Spinal cord (tissue), 10 donors: ENCODE measurements around the gene MXRA5. TPM values are rescaled to one million over a fixed set of nuclear protein-coding genes. Genes with fewer than 3 reads are reported as not detected.

ENCODE experiments used
- DNase-seq, 6 donors: peaks; one replicate each; pipeline versions ENCODE4 v3.0.0 to v3.0.0-alpha.2; 2013 to 2015; ENCODE audit warnings: low spot score in 6 of 6, low read depth in 4 of 6
- H3K27ac ChIP-seq: one replicate; pipeline ENCODE4 v1.5.1; 2013; ENCODE audit warnings: low read depth, low read length, control low read depth
- H3K27me3 ChIP-seq: one replicate; pipeline ENCODE4 v1.6.1; 2013; ENCODE audit warnings: low read length; ENCODE audit not compliant: control insufficient read depth, insufficient read depth
- H3K36me3 ChIP-seq: one replicate; pipeline ENCODE4 v1.6.1; 2013; ENCODE audit warnings: low read length; ENCODE audit not compliant: control insufficient read depth, insufficient read depth
- H3K4me1 ChIP-seq: one replicate; pipeline ENCODE4 v1.6.1; 2013; ENCODE audit warnings: low read length; ENCODE audit not compliant: control insufficient read depth, insufficient read depth
- H3K4me3 ChIP-seq: one replicate; pipeline ENCODE4 v1.5.1; 2013; ENCODE audit warnings: low read depth, low read length, control low read depth
- H3K9me3 ChIP-seq: one replicate; pipeline ENCODE4 v1.6.1; 2013; ENCODE audit warnings: low read length; ENCODE audit not compliant: control insufficient read depth, insufficient read depth
- WGBS: methylation state at CpG from one replicate; pipeline ENCODE4 v1.1.5; 2013; ENCODE audit warnings: missing lambda C conversion rate; ENCODE audit not compliant: insufficient coverage; 5-methylcytosine and 5-hydroxymethylcytosine counted together
- polyA plus RNA-seq, 2 donors: library from polyadenylated mRNA; unstranded; fragments of 120-200 nt; gene quantifications; one replicate each; pipeline ENCODE4 v1.2.1, GENCODE V29; 2013; ENCODE audit not compliant: insufficient read length in 2 of 2
- total RNA-seq, 2 donors: library from RNA; depleted of rRNA in 1 of 2; stranded (reverse); fragments of 120-200 nt in 1 of 2; fragments of >200 nt in 1 of 2; gene quantifications; one replicate each; pipeline versions ENCODE4 v1.2.3 to v1.2.4, GENCODE V29; 2013 to 2014
- donor health status: healthy.

Gene MXRA5
- total and polyA plus RNA-seq, 4 donors, result 7.0 to 53.6 (median 23.0) TPM

DNA sequence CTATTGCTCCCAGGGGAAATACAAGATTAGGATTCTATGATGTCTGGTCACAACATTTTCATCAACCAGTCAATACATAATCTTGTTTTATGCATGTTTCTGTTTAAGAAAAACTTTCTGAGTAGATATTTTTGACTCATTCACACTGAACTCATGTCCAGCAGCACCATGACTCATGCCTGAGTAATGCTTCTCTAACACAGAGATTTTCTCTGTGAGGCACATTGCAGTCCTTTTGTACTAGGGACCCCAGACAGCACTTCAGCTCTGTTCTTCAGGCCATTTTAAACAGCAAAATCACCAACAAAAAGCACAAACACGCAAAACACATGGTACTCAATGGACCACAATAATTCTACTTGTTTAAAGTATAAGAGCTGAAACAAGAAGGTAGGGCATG is 83.6 kb downstream of the MXRA5 start:
- no peak for DNase-seq

More for the DNA sequence above, 83.6 kb downstream of the MXRA5 start:
- WGBS, result no CpG with 5 or more reads among the region's 1 CpG
- no peak overlapping the region for H3K4me3 ChIP-seq
- peaks cover 6% of the 10 kb centered on the region for H3K9me3 ChIP-seq
- H3K27me3 ChIP-seq, result no peaks in the 10 kb centered on the region
- no peak overlapping the region for H3K27ac ChIP-seq
- no peaks in the 10 kb centered on the region for H3K4me1 ChIP-seq
- no peaks in the 10 kb centered on the region for H3K36me3 ChIP-seq
